Colonic mucosa (tissue), 4 donors: ENCODE results near the gene TM9SF1. TPM values are rescaled to one million over a fixed set of nuclear protein-coding genes. Genes with fewer than 3 reads are reported as not detected.

Experiments used
- DNase-seq: peaks from one replicate; pipeline ENCODE4 v3.0.0-alpha.2; 2020
- H3K27ac ChIP-seq: fragments of 200-600 bp; one replicate; pipeline ENCODE4 v1.8.0; 2021
- H3K27me3 ChIP-seq: fragments of 200-600 bp; one replicate; pipeline ENCODE4 v1.8.0; 2021
- H3K36me3 ChIP-seq: fragments of 200-600 bp; one replicate; pipeline ENCODE4 v1.8.0; 2021
- H3K4me1 ChIP-seq: fragments of 200-600 bp; one replicate; pipeline ENCODE4 v1.8.0; 2021; ENCODE audit warnings: mild to moderate bottlenecking
- H3K4me3 ChIP-seq: fragments of 200-600 bp; one replicate; pipeline ENCODE4 v1.8.0; 2021
- H3K9ac ChIP-seq, 2 donors: one replicate each; pipeline ENCODE4 v1.7.0; 2013; ENCODE audit warnings: control low read depth in 2 of 2, low read depth in 2 of 2, low read length in 2 of 2
- H3K9me3 ChIP-seq: fragments of 200-600 bp; one replicate; pipeline ENCODE4 v1.8.0; 2021
- CTCF ChIP-seq: fragments of 200-600 bp; IDR thresholded peaks from one replicate; pipeline ENCODE4 v1.8.0; 2022; ENCODE audit warnings: antibody characterized with exemption, mild to moderate bottlenecking
- intact Hi-C: fragments of 100-400 bp; cut with DNase I; formaldehyde crosslinking; loops from one replicate; pipeline ENCODE4 v1.14.1; 2022
- total RNA-seq, 2 donors: library from RNA; stranded (reverse); fragmentation: NEBNext Ultra II Directional in 1 of 2; extraction: Animal tissue kit (Norgen Biotek cat#: 25700) in 1 of 2; gene quantifications; one replicate each; pipeline ENCODE4 v1.2.1, GENCODE V29; 2021
- donor health status: healthy.
- donor health status: DM: no; HTN: no; CAD: no.
- donor health status: DM: no; HTN: no; CAD: no.

TM9SF1 gene
- total RNA-seq, 2 donors from 2014 or later = 58.8 to 65.6 TPM

GRCh38 chr14:24160499-24160849 is 34.8 kb downstream of the TM9SF1 start:
- H3K27me3 ChIP-seq = no peaks in the 10 kb centered on the region
- intact Hi-C loops = no loop called here
- no peak for DNase-seq
- TF ChIP-seq CTCF = no peak
- peak overlapping the region; percentile 98 for H3K27ac ChIP-seq
- H3K4me3 ChIP-seq = no peak overlapping the region
- H3K9ac ChIP-seq = peak overlapping the region in 1 of 2 donors; percentile 85
- no peaks in the 10 kb centered on the region for H3K9me3 ChIP-seq
- H3K36me3 ChIP-seq = peaks cover 25% of the 10 kb centered on the region
- peaks cover 13% of the 10 kb centered on the region for H3K4me1 ChIP-seq

- intact Hi-C loops = no loop called here
- no peak for TF ChIP-seq CTCF
- no peak overlapping the region for H3K9ac ChIP-seq
- H3K36me3 ChIP-seq = peaks cover 25% of the 10 kb centered on the region
- peaks cover 13% of the 10 kb centered on the region for H3K4me1 ChIP-seq
- no peaks in the 10 kb centered on the region for H3K9me3 ChIP-seq
- H3K27me3 ChIP-seq = no peaks in the 10 kb centered on the region
- H3K27ac ChIP-seq = peak overlapping the region; percentile 98
- DNase-seq = no peak
- no peak overlapping the region for H3K4me3 ChIP-seq
These were observed 35.3 kb downstream of the TM9SF1 start for GRCh38 chr14:24159777-24160498.

- no peaks in the 10 kb centered on the region for H3K9me3 ChIP-seq
- intact Hi-C loops = no loop called here
- H3K27ac ChIP-seq = no peak overlapping the region
- H3K9ac ChIP-seq = no peak overlapping the region
- H3K36me3 ChIP-seq = peaks cover 10% of the 10 kb centered on the region
- no peak for TF ChIP-seq CTCF
- no peak overlapping the region for H3K4me3 ChIP-seq
- H3K27me3 ChIP-seq = no peaks in the 10 kb centered on the region
- peaks cover 4% of the 10 kb centered on the region for H3K4me1 ChIP-seq
- DNase-seq = no peak
These were observed 37.9 kb downstream of the TM9SF1 start for GRCh38 chr14:24157331-24157730.

- no peak overlapping the region for H3K27ac ChIP-seq
- peaks cover 12% of the 10 kb centered on the region for H3K36me3 ChIP-seq
- H3K27me3 ChIP-seq = no peaks in the 10 kb centered on the region
- no peak for DNase-seq
- no peaks in the 10 kb centered on the region for H3K9me3 ChIP-seq
- no peaks in the 10 kb centered on the region for H3K4me1 ChIP-seq
- H3K9ac ChIP-seq = no peak overlapping the region
- intact Hi-C loops = no loop called here
- H3K4me3 ChIP-seq = no peak overlapping the region
- no peak for TF ChIP-seq CTCF
These were observed 38.4 kb downstream of the TM9SF1 start for GRCh38 chr14:24156840-24157239.

GRCh38 chr14:24155100-24155499 is 40.1 kb downstream of the TM9SF1 start:
- no peak for DNase-seq
- no peaks in the 10 kb centered on the region for H3K4me1 ChIP-seq

More at GRCh38 chr14:24155100-24155499, 40.1 kb downstream of the TM9SF1 start:
- H3K9me3 ChIP-seq = no peaks in the 10 kb centered on the region
- H3K27ac ChIP-seq = no peak overlapping the region
- H3K27me3 ChIP-seq = no peaks in the 10 kb centered on the region
- peaks cover 27% of the 10 kb centered on the region for H3K36me3 ChIP-seq
- no peak overlapping the region for H3K4me3 ChIP-seq
- no peak for TF ChIP-seq CTCF
- intact Hi-C loops = no loop called here
- H3K9ac ChIP-seq = no peak overlapping the region
